Measurements from ENCODE around the gene CHIC2.

GRCh38 chr4:54109241-54110018 is 45.0 kb upstream of the CHIC2 start:
- no peak for TF ChIP-seq CTCF (conservative IDR thresholded peaks at IDR 0.05; ENCODE audit: low read depth, low read length)
- TF ChIP-seq EZH2phosphoT487 (IDR thresholded peaks at IDR 0.05; ENCODE audit: borderline replicate concordance, low read length), result no peak
- no peak for TF ChIP-seq EZH2 (IDR thresholded peaks at IDR 0.05; ENCODE audit: low read length, unreplicated experiment)

All from PC-3 (cell line).